Right hindlimb (tissue), 1 donor: Measurements from ENCODE around the gene KHSRP.
A peak's percentile ranks its signal among the peaks of the same experiment; 100 is the strongest.
"Not testable (repeated sequence)": the region's sequence is repeated elsewhere in the genome, so short reads cannot be mapped to it uniquely, and the experiment has no call there.

ENCODE experiments used
- DNase-seq: peaks from one replicate; pipeline ENCODE4 v3.0.0-alpha.2; 2018

Gene KHSRP

DNA sequence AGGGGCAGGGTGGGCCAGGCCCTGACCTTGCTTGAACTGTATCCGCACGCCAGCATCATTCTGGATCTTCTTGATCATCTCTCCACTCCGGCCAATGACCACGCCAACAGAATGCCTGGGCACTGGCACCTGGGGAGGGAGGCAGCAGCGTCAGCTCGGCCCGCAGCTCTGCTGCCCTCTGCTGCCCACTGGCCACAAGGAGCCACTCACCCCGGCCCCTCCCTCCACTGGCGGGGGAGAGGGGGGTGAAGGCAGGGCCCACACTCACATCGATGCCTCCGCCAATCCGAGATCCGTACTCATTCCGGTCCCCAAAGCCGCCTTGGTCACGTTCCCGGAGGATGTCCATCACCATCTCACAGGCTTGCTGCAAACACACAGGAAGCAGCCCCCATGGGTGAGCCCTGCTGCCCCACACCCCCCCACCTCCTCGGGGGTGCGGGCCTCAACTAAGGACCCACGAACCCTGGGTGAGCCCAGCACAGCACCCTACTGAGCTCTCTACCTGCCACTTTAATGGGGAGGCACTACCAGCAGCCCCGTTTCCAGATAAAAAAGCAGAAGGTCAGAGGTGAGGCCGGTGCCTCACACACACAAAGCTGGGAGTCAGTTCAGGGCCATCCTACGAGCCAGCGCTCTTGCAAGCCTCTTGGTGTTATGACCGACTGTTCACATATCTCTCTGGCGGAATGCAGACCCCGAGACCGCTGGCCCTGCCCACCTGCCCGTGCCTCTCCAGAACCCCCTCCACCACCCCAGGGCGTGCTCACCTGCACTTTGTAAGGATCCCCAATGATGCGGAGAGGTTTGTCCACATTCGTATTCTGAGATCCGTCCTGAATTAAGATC, 6.7 kb downstream of the KHSRP start:
- no peak for DNase-seq

DNA sequence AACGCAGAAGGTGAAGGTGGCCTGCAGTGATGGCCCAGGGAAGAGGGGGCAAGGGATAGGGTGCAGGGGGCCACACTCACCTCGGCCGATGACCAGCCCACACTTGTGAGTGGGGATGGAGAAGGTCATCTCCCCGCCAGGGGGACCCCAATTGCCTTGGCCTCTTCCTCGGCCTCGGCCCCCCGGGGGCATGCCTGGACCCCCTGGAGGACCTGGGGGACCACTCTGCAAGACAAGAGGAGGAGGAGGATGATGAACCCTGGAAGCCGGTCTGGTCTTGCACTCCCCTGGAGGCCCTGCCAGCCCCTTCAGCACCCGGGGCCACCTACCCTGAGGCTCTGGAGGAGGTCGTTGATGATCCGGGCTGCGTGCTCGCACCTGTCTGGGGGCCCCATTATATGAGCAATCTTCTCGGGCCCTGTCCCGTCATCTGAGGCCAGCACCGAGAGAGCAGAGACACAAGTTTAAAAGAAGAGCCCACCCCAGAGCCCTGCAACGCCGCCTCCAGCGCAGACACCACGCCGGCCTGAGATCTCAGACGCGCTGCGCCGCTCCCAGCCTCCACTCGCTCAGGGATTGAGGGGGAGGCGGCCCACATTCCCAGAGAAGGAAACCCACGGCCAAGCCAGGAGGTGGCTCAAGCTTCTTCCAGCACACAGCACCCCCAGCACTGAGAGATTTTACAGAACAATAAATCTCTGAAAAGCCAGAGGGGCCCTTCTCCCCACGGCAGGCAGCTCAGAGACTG, 7.8 kb downstream of the KHSRP start:
- no peak for DNase-seq

DNA sequence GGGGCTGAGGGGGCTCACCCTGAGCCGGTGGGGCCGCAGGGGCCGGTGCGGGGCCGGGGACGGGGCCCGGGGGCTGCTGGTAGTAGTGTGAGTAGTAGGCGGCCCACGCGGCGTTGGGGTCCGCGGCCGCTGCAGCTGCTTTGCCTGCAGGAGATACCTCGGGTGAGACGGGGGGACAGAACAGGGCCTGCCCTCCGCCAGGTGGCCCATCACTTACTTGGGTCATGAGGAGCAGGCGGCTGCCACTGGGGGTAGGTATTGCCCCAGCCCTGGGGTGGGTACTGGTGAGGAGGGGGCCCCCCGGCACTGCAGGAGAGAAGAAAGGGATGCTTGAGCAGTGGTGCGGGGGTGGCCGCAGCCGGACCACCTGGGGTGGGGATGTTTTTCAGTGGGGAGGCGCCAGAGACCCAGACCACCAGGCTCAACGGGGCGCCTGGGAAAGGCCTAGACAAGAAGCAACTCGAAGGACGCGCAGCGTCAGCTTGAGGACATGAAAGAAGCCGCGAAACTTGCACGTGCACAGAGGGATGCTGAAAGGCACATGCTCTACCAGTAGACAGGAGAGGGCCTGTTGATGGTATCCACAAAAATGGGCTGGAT, 8.9 kb downstream of the KHSRP start:
- DNase-seq = no peak

DNA sequence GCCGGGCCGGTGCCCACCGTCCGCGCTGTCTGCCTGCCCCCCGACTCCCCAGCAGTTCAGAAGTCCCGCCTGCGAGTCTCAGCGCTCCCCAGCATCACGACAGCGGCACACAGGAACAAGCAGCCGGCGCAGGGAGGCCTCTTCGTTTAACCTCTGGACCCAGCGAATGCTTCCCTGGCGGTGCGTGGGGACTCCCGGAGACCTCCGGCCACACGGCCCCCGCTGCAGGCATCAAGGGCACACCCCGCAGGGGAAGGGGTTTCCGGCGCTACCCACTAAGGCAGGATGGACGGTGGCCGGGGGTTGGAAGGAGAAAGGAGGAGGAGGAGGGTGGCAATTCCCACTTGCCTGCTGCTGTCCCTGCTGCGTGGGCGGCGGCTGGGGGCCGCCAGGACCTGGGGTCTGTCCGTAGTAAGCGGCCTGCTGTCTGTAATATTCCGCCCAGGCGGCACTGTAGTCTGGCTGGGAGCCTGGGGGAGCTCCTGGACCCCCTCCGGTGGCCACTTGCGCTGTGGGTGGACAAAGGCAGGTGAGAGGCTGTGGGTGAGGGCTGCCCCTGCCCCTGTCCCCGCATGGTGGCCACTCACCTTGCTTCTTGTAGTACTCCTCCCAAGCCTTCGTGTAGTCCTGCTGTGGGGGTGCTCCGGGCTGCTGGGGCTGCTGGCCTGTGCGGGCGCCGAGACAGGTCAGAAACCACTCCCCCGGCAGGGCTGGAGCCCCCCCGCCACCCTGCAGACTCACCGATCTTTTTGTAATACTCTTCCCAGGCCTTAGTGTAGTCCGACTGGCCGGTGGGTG, 9.6 kb downstream of the KHSRP start:
- DNase-seq = no peak

DNA sequence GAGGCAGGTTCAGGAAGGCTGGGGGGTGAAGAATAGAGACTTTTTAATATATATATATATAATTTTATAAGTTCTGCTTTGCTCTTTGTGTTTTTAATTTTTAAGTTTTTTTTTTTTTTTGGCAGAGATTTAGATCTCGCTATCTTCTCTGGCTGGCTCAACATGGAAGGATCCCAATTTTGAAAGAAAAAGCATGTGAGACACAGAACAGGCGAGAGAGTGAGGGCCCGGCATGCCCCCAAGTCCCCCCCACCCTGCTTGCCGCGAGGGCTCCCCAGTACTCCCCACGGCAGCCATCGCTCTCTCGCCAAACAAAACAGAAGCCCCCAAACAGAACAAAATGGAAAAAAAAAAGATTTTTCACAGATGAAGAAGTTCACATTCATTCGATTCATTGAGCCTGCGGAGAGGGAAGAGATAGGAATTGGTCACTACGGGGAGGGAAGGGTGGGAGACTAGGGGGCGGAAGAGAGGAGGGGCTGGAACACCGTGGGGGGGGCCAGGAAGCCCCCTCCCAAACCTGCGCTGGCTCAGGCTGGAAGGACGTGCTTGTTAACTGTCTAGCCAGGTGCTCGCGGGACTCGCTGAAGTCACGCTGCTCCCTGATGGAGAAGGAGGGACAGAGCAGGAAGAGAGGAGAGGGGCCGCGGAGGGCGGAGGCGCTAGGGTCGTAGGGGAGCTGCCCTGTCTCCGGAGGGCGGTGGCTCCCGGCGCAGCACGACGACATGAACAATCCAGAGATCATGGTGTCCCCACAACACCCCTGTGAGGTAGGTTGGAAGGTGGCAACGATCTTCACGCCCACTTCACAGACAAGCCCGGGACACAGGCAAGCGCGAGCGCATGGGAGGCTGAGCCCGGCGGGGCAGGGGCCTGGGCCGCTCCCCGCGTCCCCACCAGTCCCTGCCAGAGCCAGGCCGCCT, 10.6 kb downstream of the KHSRP start:
- no peak for DNase-seq

DNA sequence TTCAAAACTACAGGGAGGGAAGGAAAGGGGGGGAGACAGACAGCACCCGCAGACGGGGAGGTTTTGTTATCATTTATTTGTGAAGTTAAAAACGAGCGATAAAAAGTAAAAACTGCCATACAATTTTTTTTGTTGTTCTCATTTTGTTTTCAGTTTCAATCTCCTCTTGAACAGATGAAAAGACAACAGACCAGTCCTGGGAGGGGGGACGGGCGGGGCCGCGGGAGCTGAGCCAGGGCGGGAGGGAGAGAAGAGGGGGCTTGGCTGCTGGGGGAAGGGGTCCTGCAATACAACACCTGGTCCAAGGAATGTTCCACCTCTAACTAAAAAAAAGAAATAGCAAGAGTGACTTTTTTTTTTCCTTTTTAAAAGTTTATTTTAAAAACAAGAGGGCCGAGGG, 11.3 kb downstream of the KHSRP start:
- DNase-seq = no peak

DNA sequence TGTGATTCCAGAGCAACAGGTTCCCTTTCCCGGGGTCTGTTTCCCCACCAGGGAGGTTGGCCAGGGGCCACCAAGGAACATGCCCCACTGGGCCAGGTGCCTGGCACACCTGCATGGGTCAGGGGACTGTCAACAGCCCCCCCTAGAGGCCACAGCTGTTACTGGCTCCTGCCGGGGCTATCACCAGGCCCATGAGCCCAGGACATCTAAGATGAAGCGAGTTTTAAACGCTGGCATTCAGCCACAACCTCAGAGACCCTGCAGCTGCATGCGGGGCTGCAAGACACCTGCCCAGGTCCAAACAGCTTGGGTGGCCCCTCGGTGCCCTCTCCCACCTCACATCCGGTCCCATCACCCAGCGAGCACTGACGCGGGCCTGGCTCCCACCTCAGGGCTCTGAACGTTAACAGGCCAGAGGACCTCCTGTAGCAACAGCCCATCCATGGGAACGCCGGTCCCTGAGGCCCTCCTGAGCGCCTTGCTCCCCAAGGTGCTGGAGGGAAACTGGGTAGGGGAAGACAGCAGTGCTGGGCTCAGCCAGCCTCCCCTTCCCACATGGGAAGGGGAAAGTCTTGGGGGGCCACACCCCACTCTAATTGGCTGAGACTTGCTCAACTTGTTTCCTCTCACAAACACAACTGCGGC, 12.0 kb downstream of the KHSRP start:
- DNase-seq = peak; percentile 55

DNA sequence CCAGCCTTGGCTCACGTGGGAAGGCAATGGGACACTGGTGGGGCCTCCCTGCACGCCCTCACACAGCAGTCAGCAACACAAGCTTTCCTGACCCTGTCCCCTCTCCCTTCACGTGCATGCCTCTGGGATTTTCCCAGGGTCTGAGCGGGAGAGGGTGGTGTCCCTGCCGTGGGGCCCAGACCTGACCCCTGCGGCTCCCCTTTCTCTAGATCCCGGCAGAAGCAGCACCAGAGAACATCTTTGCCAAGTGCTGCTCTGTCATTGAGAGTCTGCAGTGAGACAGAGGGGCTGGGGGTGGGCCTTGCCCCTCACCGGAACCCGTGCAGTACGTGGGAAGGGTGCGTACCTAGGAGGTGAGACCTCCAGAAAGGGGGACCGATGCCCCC, 12.6 kb downstream of the KHSRP start:
- DNase-seq = no peak

DNA sequence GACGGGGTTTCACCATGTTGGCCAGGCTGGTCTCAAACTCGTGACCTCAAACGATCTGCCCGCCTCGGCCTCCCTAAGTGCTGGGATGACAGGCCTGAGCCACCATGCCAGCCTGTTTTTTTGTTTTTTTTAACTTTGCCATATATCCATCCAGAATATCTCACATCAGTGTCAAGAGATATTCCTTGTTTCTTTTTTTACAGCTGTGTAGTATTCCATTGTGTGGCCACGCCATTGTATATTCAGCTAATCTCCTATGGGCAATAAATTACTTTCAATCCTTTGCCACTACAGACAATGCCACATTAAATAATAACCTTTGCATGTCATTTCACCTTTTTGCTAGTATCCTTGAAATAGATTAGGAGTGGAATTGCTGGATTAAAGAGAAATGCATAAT, 15.3 kb downstream of the KHSRP start:
- DNase-seq = no peak

DNA sequence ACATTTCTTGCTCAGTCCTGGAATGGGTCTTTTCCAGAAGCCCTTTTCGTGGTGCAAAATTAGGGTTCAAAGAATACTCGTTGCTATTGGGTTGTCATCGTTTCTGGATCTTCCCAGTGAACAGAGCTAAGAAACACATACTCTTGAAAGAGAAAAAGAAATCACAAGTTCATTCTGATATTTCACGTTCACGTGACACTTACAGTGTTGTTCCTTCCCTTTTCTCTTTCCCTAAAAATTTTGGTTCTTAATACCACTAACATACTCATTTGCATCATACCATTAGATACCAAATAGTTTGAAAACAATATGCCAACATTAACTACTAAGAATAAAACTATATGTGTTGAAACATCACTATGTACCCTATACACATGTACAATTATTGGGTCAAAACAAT, 18.2 kb downstream of the KHSRP start:
- no peak for DNase-seq

DNA sequence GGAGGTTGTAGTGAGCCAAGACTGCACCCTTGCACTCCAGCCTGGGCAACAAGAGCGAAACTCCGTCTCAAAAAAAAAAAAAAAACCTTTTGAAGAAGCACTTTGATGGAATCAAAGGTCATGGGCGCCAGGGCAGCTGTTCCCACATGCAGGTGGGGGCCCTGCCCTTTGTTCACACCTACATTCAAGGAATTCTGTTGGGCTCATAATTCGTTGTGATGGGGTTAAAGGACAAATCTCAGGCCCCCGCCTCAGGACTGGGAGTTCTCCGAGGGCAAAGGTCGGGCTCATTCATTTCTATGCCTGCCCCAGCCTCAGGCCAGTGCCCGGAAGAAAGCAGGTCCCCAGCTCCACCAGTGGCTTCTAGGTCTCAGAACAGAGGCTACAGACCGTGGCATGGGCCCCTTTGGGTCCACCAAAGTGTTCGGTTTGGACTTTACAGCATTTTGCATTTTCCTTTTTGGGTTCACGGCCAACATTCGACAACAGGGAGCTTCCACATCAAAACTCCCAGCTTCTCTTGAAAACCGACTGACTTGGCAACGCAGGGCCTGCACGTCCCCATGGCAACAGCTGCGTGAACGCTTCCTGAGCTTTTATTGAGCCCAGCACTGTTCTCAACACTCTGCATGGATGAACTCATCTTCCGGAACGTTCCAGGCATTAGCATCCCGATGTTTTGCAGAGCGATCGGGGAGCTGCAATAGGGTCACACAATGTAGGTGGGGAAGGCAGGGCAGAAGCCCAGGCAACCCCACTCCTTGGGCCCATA, 21.6 kb downstream of the KHSRP start:
- peak; percentile 89 for DNase-seq

DNA sequence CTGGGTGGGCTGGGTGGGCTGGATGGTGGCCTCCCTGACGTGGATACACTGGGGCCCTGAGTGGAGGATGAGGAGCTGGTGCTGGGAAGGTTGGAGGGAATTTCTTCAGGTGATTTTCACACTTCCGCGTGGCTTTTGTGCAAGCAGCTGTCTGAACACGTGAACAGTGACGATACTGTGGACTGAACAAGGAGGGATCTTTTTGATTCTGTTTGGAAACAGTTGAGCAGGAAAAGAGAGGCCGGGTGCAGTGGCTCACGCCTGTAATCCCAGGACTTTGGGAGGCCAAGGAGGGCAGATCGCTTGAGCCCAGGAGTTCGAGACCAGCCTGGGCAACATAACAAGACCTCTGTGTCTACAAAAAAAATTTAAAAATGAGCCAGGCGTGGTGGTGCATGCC, 22.6 kb downstream of the KHSRP start:
- no peak for DNase-seq

DNA sequence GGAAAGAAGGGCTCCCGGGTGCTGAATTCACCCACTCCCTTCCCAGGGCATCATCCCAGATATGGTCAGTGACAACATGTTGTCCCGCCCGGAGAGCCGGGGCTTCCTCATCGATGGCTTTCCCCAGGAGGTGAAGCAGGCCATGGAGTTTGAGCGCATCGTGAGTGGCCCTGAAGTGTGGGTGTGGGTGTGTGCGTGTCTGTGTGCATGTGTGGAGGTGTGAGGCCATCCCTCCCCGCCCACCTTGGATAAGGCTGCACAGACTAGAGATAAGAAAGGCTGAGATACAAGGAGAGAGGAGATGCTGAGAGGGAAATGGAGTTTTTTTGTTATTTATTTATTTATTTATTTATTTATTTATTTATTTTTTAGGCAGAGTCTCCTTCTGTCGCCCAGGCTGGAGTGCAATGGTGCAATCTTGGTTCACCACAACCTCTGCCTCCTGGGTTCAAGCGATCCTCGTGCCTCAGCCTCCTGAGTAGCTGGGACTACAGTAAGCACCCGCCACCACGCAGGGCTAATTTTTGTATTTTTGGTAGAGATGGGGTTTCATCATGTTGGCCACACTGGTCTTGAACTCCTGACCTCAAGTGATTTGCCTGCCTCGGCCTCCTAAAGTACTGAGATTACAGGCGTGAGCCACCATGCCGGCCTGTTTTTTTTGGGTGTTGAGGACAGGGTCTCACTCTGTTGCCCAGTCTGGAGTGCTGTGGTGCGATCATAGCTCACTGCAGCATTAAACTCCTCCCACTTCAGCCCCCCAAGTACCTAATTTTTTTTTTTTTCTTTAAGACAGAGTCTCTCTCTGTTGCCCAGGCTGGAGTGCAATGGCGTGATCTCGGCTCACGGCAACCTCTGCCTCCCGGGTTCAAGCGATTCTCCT, 24.3 kb downstream of the KHSRP start:
- DNase-seq = not testable (repeated sequence)

DNA sequence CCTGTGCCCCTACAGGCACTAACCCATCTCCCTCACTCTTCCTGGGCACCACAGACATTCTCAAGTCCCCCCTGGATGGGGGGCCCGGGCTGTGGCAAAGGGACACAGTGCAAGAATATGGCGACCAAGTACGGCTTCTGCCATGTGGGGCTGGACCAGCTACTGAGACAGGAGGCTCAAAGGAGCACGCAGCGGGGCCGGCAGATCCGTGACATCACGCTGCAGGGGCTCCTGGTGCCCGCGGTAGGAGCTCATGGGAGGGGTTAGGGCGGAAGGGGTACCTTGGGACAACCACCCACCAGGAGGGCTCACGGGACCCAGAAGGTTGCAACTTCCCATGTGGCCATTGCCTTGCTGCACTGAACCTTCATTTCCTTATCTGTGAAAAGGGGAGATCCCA, 28.3 kb downstream of the KHSRP start:
- DNase-seq = no peak

DNA sequence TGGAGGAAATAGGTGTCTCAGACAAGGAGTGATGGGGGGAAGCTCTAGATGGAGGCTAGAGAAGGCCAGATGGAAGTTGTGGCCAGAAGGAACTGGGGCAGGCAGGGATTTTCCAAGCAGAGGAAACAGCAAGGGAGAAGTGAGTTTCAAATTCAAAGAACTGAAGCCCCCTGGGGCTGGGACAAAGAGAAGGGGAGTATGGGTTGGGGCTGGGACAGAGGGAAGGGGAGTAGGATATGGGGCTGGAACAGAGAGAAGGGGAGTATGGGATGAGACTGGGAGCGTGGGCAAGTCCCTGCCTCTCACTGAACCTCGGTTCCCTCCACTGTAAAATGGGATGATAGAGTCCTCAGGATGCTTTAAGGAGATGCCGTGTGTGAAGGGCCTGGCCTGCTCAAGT, 29.8 kb downstream of the KHSRP start:
- DNase-seq = no peak

DNA sequence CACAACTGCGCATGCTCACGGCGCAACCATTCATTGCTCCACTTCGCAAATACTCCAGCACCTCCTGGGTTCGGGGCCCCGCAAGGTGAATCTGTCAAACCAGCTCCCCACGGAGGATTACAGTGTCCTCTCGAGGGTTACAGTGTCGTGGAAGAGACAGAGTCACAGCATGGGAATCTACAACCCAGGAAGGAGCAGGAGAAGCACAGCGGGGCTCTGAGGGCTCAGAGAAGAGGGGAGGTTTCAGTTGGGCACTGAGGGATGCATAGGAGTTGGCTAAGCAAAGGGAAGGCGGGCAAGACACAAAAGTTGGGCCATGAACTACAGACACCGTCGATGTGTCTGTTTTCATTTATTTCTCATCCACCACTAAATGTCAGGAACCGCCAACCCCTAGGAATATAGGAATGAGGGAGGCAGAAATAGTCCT, 30.6 kb downstream of the KHSRP start:
- no peak for DNase-seq

DNA sequence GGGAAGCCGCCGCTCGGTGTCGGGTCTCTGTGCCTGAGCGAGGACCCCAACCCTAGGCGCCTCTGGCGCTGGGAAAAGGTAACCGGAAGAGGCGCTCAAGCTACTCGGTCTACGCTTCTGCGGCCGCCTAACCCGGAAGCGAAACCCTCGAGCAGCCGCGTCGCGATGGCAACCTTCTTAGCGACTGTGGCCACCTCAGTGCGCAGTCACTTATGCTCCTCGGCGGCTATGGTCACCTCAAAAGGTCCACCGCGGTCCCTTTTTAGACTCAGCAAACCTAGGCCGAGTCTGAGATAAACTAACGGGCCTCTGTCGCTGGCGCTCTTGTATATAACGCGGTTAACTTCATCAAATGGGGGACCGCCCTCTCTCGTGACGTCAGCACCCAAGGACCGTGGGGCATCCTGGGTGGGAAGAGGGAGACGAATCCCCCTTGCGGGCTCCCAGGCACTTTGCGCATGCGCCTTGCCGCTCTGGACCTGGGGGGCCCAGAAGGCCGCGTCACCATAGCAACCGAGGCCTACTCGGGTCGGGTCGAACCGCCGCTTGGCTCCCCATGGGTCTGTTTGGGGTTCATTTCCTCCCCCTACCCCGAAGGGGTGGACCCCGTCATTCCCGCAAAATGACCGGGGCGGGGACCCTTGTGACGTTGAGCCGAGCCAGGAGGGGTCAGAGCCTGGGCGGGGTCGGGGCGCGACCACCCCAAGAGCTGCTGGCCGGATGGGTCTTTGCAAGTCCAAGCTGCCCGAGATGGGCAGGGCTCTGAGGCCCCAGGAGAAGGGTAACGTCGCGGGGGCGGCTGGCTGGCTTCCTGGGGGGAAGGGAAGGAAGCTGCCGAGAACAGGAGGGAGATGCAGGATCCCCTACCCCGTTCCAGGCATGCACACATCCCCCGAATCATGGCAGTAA, 31.3 kb downstream of the KHSRP start, which contains the start of gene GTF2F1:
Gene GTF2F1 (minus strand): TSS at position 91 of the 909 bp plus-strand sequence. CDS start 169 bp downstream, outside the sequence.
- DNase-seq = peak; percentile 98
